NCI-H2029 (cell line): ENCODE results near the gene RANBP3.
"Not testable (repeated sequence)": the region's sequence is repeated elsewhere in the genome, so short reads cannot be mapped to it uniquely, and the experiment has no call there.

Source experiments
- DNase-seq: peaks from one replicate; lab custom pipeline; 2025; lab: John Stamatoyannopoulos, UW

The RANBP3 gene

DNA sequence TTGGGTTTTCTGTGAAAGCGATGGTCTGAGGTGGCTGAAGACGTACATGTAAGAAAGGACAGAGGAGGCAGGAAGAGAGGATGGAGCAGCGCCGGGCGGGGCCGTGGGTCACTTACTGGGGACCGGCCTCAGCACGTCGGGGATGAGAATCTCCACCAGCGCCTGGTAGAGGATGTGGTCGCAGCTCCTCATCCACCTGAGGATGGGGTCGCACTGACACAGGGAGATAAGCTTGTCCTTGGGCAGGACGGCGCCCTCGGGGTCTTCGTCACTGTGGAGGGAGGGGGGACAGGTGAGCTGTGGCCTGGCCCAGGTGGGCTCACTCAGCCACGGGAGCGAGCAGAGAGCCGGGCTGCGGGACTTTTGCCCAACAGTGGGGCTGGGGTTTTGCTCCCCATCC is 29.0 kb upstream of the RANBP3 start:
- no peak for DNase-seq

DNA sequence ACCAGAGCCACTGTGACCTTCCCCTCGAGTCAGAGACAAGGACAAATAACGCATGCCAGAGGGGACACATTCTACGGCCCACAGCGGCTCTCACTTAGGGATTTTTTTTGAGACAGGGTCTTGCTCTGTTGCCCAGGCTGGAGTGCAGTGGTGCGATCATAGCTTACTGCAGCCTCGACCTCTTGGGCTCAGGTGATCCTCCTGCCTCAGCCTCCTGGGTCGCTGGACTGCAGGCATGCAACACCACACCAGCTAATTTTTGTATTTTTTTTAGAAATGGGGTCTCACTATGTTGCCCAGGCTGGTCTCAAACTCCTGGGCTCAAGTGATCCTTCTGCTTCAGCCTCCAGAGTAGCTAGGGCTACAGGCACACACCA is 28.1 kb upstream of the RANBP3 start:
- DNase-seq = not testable (repeated sequence)

DNA sequence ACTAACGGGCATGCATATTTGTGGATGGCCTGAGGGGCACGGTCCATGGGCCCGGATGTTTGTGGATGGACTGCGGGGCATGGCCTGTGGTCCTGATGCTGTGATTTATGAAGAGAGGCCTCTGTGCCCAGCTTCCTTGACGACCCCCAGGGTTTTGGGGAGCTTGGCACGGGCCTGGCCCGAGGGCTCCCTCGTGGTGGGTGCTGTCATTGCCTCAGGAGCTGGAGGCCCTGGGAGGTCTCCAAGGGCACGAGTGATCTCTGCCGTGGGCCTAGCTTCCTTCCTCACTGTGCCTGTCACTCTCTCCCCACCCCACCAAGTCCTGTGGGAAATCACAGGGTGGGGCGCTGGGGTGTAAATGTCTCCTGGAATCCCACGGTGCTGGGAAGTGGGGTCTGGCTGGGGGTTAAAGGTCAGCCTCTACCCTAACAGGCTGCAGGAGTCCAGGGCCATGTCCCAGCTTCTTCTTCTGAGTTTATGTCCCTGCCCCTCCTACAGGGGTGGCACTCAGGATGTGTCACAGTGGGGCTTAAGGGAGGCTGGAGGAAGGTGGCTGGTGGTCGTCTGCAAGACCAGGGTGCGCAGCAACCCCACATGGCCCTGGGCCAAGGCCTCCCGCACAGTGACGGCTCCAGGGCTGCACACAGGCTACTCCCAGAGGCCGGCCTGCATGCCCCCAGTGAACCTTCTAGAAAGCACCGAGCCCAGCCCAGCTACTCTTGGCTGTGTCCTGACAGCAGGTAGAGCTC is 27.6 kb upstream of the RANBP3 start:
- DNase-seq = no peak

DNA sequence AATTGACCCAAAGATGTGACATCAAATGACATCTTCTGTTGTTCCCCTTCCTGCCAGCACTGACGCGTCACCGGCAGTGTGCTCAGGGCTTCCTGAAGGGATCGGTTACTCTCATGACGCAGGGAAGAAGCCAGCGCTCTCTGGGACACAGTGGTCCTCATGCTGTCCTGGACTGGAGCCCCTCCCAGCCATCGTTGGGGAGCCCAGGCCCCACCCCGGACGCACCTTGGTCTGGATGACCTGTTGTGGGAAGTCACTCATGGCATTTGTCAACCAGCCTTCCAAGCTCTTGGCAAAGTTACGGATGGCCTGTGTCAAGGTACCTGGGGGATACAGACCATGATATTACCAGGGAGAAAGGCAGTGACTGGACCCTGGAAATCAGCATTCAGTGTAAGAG is 26.0 kb upstream of the RANBP3 start:
- no peak for DNase-seq

DNA sequence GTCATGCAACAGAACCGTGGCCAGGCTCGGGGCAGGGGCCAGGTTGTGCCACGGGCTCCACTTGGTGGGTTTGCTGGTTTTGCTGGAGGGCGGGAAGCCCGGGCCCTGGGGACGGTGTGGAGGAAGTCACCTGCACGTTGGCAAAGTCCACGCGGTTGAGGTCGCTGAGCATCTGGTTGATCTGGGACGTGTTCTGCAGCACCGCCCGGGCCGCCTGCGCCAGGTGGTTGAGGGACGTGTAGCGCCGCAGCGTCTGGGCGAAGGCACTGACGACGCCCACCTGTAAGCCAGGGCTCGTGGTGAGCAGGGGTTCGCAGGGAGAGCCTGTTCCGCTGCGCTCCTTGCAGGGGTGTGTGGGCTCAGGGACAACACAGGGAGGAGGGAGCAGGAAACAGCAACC is 24.7 kb upstream of the RANBP3 start:
- no peak for DNase-seq

DNA sequence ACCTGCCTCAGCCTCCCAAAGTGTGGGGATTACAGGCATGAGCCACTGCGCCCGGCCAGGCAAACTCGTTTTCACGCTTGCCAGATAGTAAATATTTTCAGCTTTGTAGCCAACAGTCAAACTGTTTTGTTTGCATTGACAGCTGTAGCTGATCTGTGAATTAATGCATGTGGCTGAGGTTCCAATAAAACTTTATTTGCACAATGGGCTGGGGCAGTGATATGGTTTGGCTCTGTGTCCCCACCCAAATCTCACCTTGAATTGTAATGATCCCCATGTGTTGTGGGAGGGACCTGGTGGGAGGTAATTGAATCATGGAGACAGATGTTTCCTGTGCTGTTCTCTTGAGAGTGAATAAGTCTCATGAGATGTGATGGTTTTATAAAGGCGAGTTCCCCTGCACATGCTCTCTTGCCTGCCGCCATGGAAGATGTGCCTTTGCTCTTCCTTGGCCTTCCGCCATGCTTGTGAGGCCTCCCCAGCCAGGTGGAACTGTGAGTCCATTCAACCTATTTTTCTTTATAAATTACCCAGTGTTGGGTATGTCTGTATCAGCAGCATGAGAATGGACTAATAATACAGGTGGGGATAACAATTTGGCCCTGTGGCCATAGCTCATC is 22.4 kb upstream of the RANBP3 start:
- no peak for DNase-seq

DNA sequence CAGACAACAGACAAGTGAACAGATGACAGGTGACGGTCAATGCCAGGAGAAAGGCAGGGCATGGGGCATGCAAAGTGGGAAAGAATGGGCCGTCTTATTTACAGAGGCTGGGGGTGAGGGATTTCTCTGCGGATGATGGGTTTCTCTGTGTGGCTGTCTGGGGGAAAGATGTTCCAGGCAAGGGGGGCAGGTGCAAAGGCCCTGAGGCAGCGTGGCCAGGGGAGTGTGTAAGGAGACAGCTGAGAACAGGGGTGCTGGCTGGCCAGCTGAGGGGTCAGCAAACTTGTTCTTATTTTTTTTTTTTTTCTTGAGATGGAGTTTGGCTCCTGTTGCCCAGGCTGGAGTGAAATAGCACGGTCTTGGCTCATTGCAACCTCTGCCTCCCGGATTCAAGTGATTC is 21.8 kb upstream of the RANBP3 start:
- no peak for DNase-seq

DNA sequence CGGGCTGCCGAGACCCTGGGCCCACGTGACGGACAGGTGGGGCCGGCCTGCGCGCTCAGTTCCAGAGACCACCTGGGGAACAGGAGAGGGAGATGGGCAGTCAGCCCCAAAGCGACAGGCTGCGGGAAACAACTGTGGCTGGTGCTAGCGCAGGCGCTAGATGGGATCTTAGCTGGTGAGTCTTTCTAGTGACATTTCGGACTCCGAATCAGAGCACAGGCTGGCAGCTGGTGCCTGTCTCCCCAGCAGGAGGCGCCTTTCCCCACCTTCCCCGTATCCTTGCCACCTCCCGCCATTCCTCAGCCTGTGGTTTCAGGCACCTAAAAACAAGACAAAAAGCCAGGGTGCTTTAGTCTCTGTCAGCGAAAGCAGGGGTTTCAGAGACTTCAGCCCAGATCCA is 19.4 kb upstream of the RANBP3 start:
- DNase-seq = no peak

DNA sequence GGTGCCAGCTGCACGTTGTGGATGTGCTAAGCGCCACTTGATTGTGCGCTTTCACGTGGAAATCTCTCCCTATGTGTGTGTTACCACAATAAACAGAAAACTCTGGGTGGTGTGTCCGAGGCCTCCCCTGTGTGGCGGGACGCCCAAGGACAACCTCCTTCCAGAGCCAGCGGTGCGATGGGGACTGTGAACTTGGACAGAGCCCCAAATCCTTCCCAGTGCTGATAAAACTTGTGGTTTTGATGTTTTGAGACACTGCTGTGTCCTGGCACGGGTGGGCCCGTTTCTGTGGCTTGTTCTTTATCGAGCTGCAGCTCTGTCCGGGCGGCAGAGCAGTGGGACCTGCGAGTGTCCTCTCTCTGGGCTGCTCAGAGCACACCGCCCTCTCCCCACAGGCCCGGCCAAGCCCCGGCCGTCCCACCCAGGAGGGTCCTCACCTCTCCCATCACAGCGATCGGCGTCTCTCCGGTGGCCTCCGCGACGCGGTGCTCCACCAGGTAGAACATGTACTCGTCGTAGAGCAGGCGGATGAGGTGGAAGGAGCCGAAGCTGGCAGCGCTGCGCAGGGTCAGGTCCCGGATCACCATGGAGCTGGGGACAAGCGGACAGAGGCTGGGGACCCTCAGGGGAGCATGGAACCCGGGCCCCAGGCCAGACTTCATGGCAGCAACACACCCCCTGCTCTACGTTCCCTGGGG is 18.8 kb upstream of the RANBP3 start:
- DNase-seq = no peak

DNA sequence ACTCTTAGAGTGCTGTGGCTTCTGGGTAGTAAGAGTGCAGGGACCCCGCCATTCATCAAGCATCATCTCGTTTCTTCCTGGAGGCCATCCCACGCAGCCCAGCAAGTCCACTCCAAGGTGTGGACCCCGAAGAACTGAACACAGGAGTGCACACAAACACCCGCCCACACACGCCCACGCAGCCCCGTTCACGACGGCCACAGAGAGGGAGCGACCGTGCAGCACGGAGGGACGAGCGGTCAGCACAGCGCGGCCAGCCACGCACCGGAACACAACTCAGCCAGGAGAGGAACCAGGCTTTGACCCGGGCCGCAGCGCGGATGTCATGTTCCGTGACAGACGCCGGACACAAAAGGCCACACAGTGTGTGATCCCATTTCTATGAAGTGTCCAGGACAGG is 18.2 kb upstream of the RANBP3 start:
- DNase-seq = no peak

DNA sequence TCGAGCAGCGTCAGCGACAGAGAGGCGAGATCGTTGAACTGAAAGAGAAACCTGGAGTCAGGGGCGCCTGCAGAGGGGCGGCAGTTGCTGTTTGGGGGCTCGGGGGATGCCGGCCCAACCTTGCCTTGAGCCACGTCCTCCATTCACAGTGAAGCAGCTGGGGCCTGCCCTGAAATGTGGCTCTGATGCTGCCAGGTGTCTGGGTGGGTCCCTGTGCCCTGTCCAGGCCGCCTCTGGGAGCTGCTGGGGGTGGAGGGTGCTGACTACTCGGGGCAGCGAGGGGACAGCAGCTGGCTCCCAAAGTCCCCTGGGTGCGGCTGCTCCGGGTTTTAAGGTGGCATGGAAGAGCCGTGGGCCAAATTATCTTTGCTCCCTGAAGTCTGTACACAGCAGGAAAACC is 17.7 kb upstream of the RANBP3 start:
- DNase-seq = no peak

DNA sequence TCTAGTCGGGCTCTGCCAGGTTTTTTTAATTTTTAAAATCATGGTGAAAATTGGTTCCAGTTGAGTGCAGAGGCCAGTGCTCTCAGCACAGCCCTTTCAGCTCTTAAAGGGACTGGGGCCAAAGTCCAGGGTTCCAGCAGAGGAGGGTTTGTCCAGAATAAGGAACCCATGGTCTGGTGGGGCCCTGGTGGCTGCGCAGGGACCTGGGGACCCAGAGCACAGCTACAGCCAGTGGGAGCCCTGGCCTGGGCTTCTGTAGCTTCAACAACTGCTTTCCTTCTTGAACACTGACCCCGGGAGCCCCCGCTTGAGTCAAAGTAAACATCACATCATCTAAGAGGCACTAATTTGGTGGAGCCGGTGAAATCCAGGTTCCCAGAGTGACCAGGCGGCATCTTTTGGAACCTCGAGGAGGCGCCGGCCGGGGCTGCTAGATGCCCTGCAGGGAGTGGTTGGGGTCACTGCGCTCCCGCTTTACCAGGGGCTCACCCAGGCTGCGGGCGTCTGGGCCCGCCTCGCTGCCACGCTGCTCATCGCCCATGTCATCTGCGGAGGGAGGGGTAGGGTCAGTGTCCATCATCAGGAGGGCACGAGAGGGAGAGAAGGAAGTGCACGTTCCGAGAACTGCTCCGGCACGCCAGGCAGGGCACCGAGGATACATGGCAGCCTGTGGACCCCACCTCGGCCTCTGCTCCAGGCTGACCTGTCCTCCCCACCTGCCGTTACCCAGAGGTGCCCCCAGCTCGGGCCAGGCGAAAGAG is 16.6 kb upstream of the RANBP3 start:
- DNase-seq = no peak

DNA sequence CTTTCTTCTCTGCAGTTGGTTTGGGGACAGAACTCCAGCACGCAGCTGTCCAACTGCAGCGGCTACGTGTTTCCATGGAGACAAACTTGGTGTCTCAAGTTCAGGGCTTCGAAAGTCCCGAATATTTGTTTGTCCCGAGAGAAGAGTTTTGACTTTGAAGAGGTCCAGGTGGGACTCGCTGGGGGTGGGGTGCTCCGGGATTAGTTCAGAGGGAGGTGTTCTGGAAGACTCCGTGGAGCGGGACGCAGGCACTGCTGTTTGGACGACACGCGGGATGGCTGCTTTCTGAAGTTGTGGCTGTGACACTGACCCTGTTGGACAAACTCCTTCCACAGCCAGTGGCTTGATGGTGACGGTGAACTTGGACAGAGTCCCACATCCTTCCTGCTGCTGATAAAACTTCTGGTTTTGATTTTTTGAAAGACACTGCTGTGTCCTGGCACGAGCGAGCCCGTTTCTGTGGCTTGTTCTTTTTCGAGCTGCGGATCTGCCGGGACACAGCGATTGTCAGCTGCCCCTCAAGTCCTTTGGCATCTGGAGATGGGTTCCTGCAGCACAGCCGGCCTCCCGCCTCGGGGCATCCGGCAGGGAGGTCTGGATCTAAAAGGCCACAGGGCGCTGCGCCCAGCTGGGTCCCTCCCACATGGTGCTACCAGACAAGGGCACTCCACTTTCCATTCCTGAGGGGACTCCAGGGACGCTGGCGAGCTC is 15.9 kb upstream of the RANBP3 start:
- DNase-seq = no peak

DNA sequence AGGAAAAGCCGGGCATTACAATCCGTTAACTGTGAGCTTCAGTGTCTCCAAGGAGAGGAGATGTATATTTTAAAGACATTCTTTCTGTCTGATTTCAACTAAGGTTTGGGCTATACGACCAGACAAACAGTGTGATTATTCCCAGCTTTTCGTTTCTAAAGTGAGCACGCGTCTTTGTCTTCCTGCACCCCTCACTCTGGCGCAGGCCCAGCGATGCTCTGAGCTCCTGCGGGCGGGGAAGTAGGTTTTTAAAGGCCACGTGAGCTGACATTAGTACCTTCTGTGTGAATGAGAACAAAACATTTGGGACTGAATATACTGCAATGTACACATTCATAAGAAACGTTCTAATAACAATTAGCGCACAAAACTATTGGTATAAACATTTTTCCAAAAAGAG is 15.3 kb upstream of the RANBP3 start:
- no peak for DNase-seq

DNA sequence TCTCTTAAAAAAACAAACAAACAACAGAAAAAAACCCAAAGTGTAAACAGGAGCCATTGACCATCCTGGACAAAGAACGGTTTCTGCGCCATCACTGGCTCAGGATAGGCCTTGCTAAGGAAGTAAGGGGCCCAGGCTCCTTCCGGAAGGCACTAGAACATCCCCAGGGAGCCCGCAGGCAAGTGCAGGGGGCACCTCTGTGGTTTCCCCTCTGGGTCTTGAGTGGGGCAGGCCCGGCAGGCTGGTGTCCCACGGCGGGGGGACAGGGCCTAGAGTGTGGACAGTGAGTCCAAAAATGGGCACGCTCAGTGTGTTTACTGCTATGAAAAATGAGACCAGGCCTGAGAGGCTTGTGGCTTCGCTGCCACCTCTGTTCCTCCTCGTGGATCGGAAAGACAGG is 14.8 kb upstream of the RANBP3 start:
- no peak for DNase-seq

DNA sequence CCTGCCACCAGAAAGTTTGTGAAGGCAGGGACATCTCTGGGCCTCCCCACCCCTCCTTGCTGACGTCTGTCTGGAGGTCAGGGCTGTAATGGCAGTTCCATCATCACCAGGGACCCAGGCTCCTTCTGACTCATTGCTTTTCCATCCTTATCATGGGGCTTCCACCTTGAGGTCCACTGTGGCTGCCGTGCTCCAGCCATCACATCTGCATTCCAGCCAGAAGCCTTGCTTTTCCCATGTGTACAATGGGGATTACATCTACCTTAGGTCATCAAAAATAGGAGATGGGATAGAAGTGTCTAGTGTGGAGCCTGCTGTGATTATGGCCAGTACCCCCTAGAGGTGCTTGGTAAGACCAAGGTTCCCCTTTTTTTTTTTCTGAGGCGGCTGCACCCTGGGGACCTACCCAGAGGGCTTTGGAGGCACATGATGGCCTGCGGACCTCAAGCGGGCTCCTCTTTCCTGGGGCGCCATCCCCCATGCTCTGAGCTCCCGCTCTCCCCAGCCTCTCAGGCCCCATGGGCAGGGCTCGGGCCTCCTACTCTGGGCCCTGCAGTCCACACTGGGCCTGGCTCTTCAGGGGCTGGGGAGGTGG is 13.4 kb upstream of the RANBP3 start:
- DNase-seq = no peak

DNA sequence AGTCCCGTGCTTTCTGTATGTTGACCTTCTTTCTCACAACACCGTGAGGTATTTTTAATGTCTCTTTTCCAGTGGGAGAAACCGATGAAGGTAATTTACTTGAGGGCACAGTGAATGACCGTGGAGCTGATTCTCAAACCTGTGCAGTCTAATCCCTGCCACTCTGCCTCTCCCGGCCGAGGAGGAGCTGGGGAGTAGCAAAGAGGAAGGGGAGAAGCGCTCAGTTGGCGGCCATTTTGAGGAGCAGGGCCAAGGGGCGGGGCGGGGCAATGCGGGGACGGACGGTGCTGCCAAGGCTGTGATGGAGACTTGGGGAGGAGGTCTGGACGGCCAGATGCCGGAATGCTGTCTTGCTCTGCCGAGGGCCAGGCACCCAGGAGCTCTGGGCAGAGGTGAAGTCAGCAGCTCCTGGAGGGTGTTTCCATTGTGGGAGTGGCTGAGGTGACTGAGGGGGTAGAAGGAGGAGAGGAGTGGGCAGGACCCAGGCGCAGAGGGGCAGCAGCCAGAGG is 12.4 kb upstream of the RANBP3 start:
- DNase-seq = peak; percentile 48

DNA sequence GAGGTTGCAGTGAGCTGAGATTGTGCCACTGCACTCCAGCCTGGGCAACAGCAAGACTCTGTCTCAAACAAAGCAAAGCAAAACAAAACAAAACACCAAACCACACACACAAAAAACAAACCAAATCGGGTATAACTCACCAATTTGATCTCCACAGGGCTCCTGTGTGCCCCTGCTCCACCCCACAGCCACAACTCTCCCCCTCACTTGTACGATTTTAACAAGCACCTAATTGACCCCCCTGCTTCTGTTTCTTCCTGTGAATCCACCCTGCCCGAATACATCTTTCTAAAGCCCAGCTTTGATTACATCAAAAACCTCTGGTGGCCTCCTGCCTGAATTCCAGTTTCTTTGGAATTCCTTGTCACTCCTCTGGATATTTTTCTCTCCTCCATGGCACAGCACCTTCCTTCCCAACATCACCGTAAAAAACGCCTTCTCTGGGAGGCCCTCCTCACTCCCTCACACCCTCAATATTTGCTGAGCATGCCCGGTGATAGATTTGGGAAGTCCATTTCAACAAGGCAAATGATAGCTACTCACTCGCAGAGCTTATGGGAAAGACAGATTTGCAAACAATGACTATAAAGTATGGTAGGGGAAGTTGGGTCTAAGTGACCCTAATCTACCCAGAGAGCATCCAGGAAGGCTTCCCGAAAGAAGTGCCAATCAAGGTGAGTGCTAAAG is 11.6 kb upstream of the RANBP3 start:
- no peak for DNase-seq

DNA sequence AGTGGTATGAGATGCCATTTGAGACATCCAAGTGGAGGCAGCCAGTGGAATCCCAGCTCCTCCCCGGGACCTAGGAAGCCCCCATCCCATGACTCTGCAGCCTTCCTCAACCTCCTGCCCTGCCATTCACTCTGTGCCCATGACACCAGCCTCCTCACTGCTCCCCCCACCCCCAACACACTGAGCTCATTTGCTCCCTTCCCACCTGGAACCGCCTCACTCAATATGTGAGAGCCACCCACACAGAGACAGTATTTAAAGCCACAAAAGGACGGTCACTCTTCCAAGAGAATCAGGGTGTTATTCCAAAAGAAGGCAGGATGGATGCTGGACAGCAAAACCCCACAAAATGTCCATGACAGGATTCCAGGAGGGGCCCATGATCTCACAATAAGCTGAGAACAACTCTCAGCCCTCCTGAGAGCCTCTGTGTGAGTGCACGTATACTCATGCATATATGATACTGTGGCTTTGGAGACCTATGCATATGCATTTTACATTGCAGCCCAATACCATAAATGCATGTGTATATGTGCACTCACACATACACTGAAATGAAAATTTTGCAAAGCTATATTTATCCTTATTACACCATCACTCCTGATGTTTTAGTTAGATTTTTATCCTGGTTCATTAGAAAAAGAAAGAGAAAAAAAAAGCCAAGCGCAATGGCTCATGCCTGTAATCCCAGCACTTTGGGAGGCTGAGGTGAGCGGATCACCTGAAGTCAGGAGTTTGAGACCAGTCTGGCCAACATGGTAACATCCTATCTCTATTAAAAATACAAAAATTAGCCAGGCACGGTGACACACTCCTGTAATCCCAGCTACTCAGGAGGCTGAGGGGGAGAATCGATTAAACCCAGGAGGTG is 10.8 kb upstream of the RANBP3 start:
- DNase-seq = no peak
